Measurements from ENCODE around the gene CHMP6. TPM values are rescaled to one million over a fixed set of nuclear protein-coding genes. Genes with fewer than 3 reads are reported as not detected.

The CHMP6 gene
- total and polyA plus RNA-seq, 11 donors, result 17.9 to 35.5 (median 19.6) TPM

- no peak overlapping the region for H3K4me3 ChIP-seq
- H3K36me3 ChIP-seq, result peaks cover 0 to 27% (median 16%) of the 10 kb centered on the region in 9 donors
- ATAC-seq, result no peak
- peak overlapping the region in 2 of 12 donors; percentile 91 to 94 for H3K27ac ChIP-seq
- peaks cover 3 to 26% (median 20%) of the 10 kb centered on the region in 12 donors for H3K4me1 ChIP-seq
- H3K27me3 ChIP-seq, result no peaks in the 10 kb centered on the region
- 86 to 91% (median 87%) methylated on average over 18 to 21 of the region's 21 CpGs for WGBS, 4 donors
- DNase-seq, result peak in 1 of 5 donors; percentile 58
- H3K9me3 ChIP-seq, result no peaks in the 10 kb centered on the region
- TF ChIP-seq, protein P1, sequence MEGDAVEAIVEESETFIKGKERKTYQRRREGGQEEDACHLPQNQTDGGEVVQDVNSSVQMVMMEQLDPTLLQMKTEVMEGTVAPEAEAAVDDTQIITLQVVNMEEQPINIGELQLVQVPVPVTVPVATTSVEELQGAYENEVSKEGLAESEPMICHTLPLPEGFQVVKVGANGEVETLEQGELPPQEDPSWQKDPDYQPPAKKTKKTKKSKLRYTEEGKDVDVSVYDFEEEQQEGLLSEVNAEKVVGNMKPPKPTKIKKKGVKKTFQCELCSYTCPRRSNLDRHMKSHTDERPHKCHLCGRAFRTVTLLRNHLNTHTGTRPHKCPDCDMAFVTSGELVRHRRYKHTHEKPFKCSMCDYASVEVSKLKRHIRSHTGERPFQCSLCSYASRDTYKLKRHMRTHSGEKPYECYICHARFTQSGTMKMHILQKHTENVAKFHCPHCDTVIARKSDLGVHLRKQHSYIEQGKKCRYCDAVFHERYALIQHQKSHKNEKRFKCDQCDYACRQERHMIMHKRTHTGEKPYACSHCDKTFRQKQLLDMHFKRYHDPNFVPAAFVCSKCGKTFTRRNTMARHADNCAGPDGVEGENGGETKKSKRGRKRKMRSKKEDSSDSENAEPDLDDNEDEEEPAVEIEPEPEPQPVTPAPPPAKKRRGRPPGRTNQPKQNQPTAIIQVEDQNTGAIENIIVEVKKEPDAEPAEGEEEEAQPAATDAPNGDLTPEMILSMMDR (IDR thresholded peaks at IDR 0.05), result no peak
- TF ChIP-seq POLR2A (IDR thresholded peaks at IDR 0.05), result no peak
- intact Hi-C loops (cut with DNase I), result loop anchor here in 1 of 10 donors (10.0 kb wide), 1 partner anchor 97 kb away; no protein-coding TSS in a partner anchor
Measured at GRCh38 chr17:80961541-80962330, 29.9 kb upstream of the CHMP6 start.

DNA sequence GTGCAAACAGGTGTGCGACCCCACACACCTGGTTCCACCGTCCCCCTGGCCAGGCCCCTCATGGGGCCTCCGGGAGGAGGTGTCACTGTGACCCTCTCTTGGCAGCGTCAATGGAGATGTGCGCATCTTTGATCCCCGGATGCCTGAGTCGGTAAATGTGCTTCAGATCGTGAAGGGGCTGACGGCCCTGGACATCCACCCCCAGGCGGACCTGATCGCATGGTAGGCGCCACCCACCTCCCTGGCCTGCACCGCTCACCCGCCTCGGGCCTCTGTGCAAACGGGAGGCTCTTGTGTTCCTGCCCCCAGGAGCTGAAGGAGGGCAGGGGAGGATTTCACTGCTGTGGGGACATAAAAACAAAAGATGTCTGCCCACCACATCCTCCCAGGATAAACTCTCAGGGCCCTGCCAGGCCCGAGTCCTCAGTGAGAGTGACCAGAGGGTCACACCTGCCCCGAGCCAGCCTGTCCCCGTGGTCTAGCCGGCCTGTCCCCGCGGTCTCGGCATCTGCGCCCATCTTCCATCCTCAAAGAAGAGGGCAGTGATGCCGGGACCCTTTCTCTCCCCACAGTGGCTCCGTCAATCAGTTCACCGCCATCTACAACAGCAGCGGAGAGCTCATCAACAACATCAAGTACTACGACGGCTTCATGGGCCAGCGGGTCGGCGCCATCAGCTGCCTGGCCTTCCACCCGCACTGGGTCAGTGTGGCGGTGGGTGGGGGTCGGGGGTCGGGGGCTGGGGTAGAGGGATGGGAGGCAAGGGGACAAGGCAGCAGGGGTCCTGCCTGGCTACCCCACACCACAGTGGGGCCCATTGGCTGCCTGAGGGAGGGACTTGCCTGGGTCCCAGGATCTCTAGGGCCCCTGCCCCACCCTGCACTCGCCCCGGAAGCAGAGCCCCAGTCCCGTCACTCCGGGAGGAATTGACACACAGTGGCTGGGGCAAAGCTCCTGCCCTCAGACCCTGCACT is 29.0 kb upstream of the CHMP6 start:
- intact Hi-C loops (cut with DNase I), result loop anchor here in 1 of 10 donors (10.0 kb wide), 1 partner anchor 98 kb away; no protein-coding TSS in a partner anchor
- TF ChIP-seq, protein P1 (IDR thresholded peaks at IDR 0.05), result no peak
- TF ChIP-seq POLR2A (IDR thresholded peaks at IDR 0.05), result no peak
- 93 to 97% (median 95%) methylated on average over 36 to 41 of the region's 41 CpGs for WGBS, 4 donors
- H3K4me1 ChIP-seq, result peaks cover 3 to 26% (median 20%) of the 10 kb centered on the region in 12 donors
- no peaks in the 10 kb centered on the region for H3K27me3 ChIP-seq
- DNase-seq (no peak), ATAC-seq (no peak)
- H3K27ac ChIP-seq, result peak overlapping the region in 1 of 12 donors; percentile 94
- H3K9me3 ChIP-seq, result no peaks in the 10 kb centered on the region
- H3K4me3 ChIP-seq, result no peak overlapping the region
- H3K36me3 ChIP-seq, result peaks cover 0 to 27% (median 16%) of the 10 kb centered on the region in 9 donors

- TF ChIP-seq, protein P1 (IDR thresholded peaks at IDR 0.05), result no peak
- no peak for TF ChIP-seq POLR2A (IDR thresholded peaks at IDR 0.05)
- ATAC-seq, result no peak
- no peak for DNase-seq
- Histone ChIP-seq H3K4me1 (peaks cover 3 to 29% (median 21%) of the 10 kb centered on the region in 12 donors), H3K4me3 (no peak overlapping the region), H3K27ac (peak overlapping the region in 1 of 12 donors; percentile 36), H3K36me3 (peaks cover 0 to 27% (median 16%) of the 10 kb centered on the region in 9 donors), H3K9me3 (no peaks in the 10 kb centered on the region), H3K27me3 (no peaks in the 10 kb centered on the region)
- intact Hi-C loops (cut with DNase I), result loop anchor here in 1 of 10 donors (10.0 kb wide), 1 partner anchor 99 kb away; no protein-coding TSS in a partner anchor
- WGBS, 4 donors, result 83 to 93% (median 88%) methylated on average over 17 to 49 of the region's 49 CpGs
Measured at GRCh38 chr17:80963812-80964543, 27.7 kb upstream of the CHMP6 start.
